ENCODE data around the gene DHFR. TPM values are rescaled to one million over a fixed set of nuclear protein-coding genes. Genes with fewer than 3 reads are reported as not detected.

The DHFR gene
- total and polyA plus RNA-seq, 9 of the 15 experiments (the other 6 are each of a cell fraction or from before 2014, with no cell fraction given), result 45.6 to 176 (median 97.7) TPM

- Histone ChIP-seq H3K79me2 (ENCODE audit: control insufficient read depth, insufficient read depth, low read length) (no peaks in the 10 kb centered on the region), H3K4me3 (no peak overlapping the region), H3K27ac (ENCODE audit: extremely low read depth, low read depth, low read length) (no peak overlapping the region), H3K9me1 (ENCODE audit: control insufficient read depth, insufficient read depth, low read length) (no peaks in the 10 kb centered on the region), H3K27me3 (ENCODE audit: control insufficient read depth in 2 of 2, insufficient read depth in 2 of 2, low read length in 2 of 2) (no peaks in the 10 kb centered on the region), H3K4me2 (ENCODE audit: insufficient read depth, low read length) (no peak overlapping the region), H3K36me3 (ENCODE audit: control insufficient read depth, insufficient read depth, low read length) (peaks cover 10% of the 10 kb centered on the region), H3K9ac (ENCODE audit: insufficient read depth in 1 of 2, low read depth in 2 of 2, low read length in 2 of 2) (no peak overlapping the region), H2AFZ (ENCODE audit: low read depth, low read length) (no peak overlapping the region), H4K20me1 (replicated peaks; ENCODE audit: control insufficient read depth, insufficient read depth, low read length) (no peaks in the 10 kb centered on the region), H3K9me3 (replicated peaks; ENCODE audit: control insufficient read depth, insufficient read depth, low read depth, low read length) (no peaks in the 10 kb centered on the region), H3K4me1 (replicated peaks in 1 of 2; ENCODE audit: control insufficient read depth in 2 of 2, insufficient read depth in 2 of 2, low read length in 2 of 2) (peaks cover 0 to 7% of the 10 kb centered on the region in 2 experiments; a peak in 2 of 5 replicates)
- ChIA-PET CTCF (ENCODE audit: low intra/inter-chr PET ratio) (no interaction called here), POLR2A (no interaction called here)
- FAIRE-seq, result no peak
- DNase-seq (ENCODE audit: extremely low read depth in 1 of 4, low spot score in 3 of 4), result no peak
- intact Hi-C loops (cut with micrococcal nuclease), result no loop called here
- ATAC-seq, result no peak
- in situ Hi-C loops (cut with MboI), result no loop called here
- no TSS peak for BruUV-seq (replicated peaks)
- TF ChIP-seq ZBTB26 (CRISPR knock-in tag; IDR thresholded peaks at IDR 0.05) (no peak), NELFE (IDR thresholded peaks at IDR 0.05; ENCODE audit: insufficient read depth, insufficient read length) (no peak), TEAD1 (CRISPR knock-in tag; IDR thresholded peaks at IDR 0.05) (no peak), E2F4 (CRISPR knock-in tag; IDR thresholded peaks at IDR 0.05; ENCODE audit: low read depth) (no peak), ZNF561 (CRISPR knock-in tag; conservative IDR thresholded peaks at IDR 0.05) (no peak), ZNF592 (IDR thresholded peaks at IDR 0.05) (no peak), GABPA (tag; conservative IDR thresholded peaks at IDR 0.05; ENCODE audit: low read depth) (no peak), ZNF197 (CRISPR knock-in tag; IDR thresholded peaks at IDR 0.05; ENCODE audit: low read depth) (no peak), HMG20A (CRISPR knock-in tag; conservative IDR thresholded peaks at IDR 0.05) (no peak), TOE1 (IDR thresholded peaks at IDR 0.05; ENCODE audit: borderline replicate concordance) (no peak), TOE1 (CRISPR knock-in tag; IDR thresholded peaks at IDR 0.05; ENCODE audit: borderline replicate concordance, low read depth) (no peak), LARP7 (IDR thresholded peaks at IDR 0.05) (no peak), ESRRA (IDR thresholded peaks at IDR 0.05; ENCODE audit: borderline replicate concordance, low read depth) (no peak), HDAC1 (IDR thresholded peaks at IDR 0.05) (no peak), JUNB (CRISPR knock-in tag; conservative IDR thresholded peaks at IDR 0.05) (no peak), HNRNPUL1 (IDR thresholded peaks at IDR 0.05; ENCODE audit: low read length) (no peak), ZNF184 (CRISPR knock-in tag; IDR thresholded peaks at IDR 0.05) (no peak)
Measured at GRCh38 chr5:80703291-80703690, 48.5 kb upstream of the DHFR start.
